ENCODE measurements around the gene FOXF2.

DNA sequence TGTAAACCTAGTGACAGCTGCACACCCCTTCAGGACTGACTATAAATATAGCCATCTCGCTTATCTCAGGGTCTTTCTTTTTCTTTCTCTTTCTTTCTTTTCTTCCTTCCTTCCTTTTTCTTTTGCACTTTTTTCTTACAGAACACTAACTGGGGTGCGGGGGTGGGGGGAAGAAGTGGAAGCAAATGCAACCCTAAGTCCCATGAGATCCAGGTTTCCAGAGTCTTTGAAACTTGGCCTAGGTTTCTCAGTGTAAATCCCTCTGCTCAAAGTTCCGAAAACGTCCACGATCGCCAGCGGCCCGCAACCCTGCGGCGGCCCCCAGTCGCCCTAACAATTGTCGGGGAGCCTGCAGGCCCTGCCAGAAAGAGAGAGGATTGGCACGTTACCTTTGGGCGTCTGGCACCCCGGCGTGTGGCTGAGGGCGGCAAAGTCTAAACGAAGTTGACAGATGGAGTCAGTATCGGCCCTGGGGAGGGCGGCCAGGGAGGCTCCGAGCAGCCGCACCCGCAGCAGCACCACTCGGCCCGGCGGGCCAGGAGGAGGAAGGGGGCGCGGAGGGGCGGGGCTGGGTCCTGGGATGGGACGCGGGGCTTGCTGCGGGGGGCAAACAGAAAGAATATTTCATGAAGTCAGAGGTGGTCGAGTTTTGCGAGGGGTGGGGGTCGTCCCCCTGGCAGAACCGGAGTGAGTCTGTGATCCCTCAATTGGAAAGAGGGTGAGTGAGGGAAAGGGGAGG, 577 bp upstream of the FOXF2 start:
- TF ChIP-seq, protein P1, sequence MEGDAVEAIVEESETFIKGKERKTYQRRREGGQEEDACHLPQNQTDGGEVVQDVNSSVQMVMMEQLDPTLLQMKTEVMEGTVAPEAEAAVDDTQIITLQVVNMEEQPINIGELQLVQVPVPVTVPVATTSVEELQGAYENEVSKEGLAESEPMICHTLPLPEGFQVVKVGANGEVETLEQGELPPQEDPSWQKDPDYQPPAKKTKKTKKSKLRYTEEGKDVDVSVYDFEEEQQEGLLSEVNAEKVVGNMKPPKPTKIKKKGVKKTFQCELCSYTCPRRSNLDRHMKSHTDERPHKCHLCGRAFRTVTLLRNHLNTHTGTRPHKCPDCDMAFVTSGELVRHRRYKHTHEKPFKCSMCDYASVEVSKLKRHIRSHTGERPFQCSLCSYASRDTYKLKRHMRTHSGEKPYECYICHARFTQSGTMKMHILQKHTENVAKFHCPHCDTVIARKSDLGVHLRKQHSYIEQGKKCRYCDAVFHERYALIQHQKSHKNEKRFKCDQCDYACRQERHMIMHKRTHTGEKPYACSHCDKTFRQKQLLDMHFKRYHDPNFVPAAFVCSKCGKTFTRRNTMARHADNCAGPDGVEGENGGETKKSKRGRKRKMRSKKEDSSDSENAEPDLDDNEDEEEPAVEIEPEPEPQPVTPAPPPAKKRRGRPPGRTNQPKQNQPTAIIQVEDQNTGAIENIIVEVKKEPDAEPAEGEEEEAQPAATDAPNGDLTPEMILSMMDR (IDR thresholded peaks at IDR 0.05) = no peak
- no peak for TF ChIP-seq POLR2A (IDR thresholded peaks at IDR 0.05)

Data from esophagus squamous epithelium (tissue), 4 donors.